RWPE1 (cell line): ENCODE results near the gene CD59.

Experiments
- CTCF ChIA-PET: fragments of 350-600 bp; sonication (Branson Sonifier 250); formaldehyde crosslinking; extraction: SDS; loops from one replicate; lab custom pipeline; 2021; lab: Yijun Ruan, JAX
- POLR2A ChIA-PET: fragments of 400-600 bp; formaldehyde crosslinking; extraction: SDS; loops from one replicate; lab custom pipeline; 2020; ENCODE audit warnings: antibody characterized with exemption; ENCODE audit not compliant: low non-redundant PET; lab: Yijun Ruan, JAX
- DNase-seq: peaks from one replicate; pipeline ENCODE4 v3.0.0; 2012; ENCODE audit warnings: low spot score
- H3K27ac ChIP-seq: fragments of 450-650 bp; 2 replicates; pipeline ENCODE4 v1.5.1; 2017
- CTCF ChIP-seq: fragments of 450-650 bp; conservative IDR thresholded peaks from 2 replicates; pipeline ENCODE4 v1.5.1; 2017; ENCODE audit warnings: low read depth, mild to moderate bottlenecking

CD59 gene

GRCh38 chr11:33692541-33692940 is 43.7 kb downstream of the CD59 start:
- no peak for TF ChIP-seq CTCF
- no peak for DNase-seq
- CTCF ChIA-PET: interaction anchor here (0.5 to 0.9 kb wide), 3 partner anchors 23 to 665 kb away, joined by 3 to 4 read pairs (median 3); partner anchors contain the start of gene ABTB2
- H3K27ac ChIP-seq: peak overlapping the region; percentile 97
- POLR2A ChIA-PET: no interaction called here

GRCh38 chr11:33692013-33692504 is 44.2 kb downstream of the CD59 start:
- TF ChIP-seq CTCF: no peak
- H3K27ac ChIP-seq: peak overlapping the region; percentile 97
- ChIA-PET POLR2A (no interaction called here), CTCF (interaction anchor here (0.5 to 0.9 kb wide), 3 partner anchors 23 to 666 kb away, joined by 3 to 4 read pairs (median 3); partner anchors contain the start of gene ABTB2)
- peak; percentile 75 for DNase-seq

- peak overlapping the region; percentile 97 for H3K27ac ChIP-seq
- no peak for TF ChIP-seq CTCF
- no peak for DNase-seq
- ChIA-PET POLR2A (interaction anchor here (1.3 kb wide), 1 partner anchor 43 kb away, joined by 3 read pairs; no protein-coding TSS in a partner anchor), CTCF (interaction anchor here (0.6 to 1.0 kb wide), 3 partner anchors 24 to 300 kb away, joined by 3 to 4 read pairs (median 3); no protein-coding TSS in a partner anchor)
Measured at GRCh38 chr11:33691066-33691864, 45.0 kb downstream of the CD59 start.

GRCh38 chr11:33690290-33691065 is 45.7 kb downstream of the CD59 start:
- no peak for TF ChIP-seq CTCF
- POLR2A ChIA-PET: interaction anchor here (1.3 kb wide), 1 partner anchor 44 kb away, joined by 3 read pairs; no protein-coding TSS in a partner anchor
- peak; percentile 82 for DNase-seq
- H3K27ac ChIP-seq: peak overlapping the region; percentile 97
- CTCF ChIA-PET: interaction anchor here (0.6 to 1.0 kb wide), 6 partner anchors 18 to 329 kb away, joined by 3 to 5 read pairs (median 3); no protein-coding TSS in a partner anchor

- ChIA-PET POLR2A (no interaction called here), CTCF (interaction anchor here (0.5 to 0.9 kb wide), 5 partner anchors 17 to 328 kb away, joined by 3 to 5 read pairs (median 3); no protein-coding TSS in a partner anchor)
- peak overlapping the region; percentile 97 for H3K27ac ChIP-seq
- no peak for TF ChIP-seq CTCF
- DNase-seq: no peak
Measured at GRCh38 chr11:33689501-33689900, 46.7 kb downstream of the CD59 start.

- DNase-seq: peak; percentile 72
- CTCF ChIA-PET: interaction anchor here (0.5 to 1.2 kb wide), 2 partner anchors 71 to 134 kb away, joined by 3 read pairs; no protein-coding TSS in a partner anchor
- peak overlapping the region; percentile 97 for H3K27ac ChIP-seq
- POLR2A ChIA-PET: no interaction called here
- no peak for TF ChIP-seq CTCF
Measured at GRCh38 chr11:33689085-33689484, 47.1 kb downstream of the CD59 start.
